Posterior cingulate gyrus (tissue), 11 donors: ENCODE measurements around the gene GRAMD1B.
A peak's percentile ranks its signal among the peaks of the same experiment; 100 is the strongest.

Source experiments
- DNase-seq, 10 donors: peaks; one replicate each; pipeline versions ENCODE4 v3.0.0 to v3.0.0-alpha.2; 2020 to 2021; ENCODE audit warnings: mixed read lengths in 3 of 10
- intact Hi-C: fragments of 100-400 bp; cut with DNase I; formaldehyde crosslinking; loops from one replicate; pipeline ENCODE4 v1.15.1; 2023

The GRAMD1B gene

DNA sequence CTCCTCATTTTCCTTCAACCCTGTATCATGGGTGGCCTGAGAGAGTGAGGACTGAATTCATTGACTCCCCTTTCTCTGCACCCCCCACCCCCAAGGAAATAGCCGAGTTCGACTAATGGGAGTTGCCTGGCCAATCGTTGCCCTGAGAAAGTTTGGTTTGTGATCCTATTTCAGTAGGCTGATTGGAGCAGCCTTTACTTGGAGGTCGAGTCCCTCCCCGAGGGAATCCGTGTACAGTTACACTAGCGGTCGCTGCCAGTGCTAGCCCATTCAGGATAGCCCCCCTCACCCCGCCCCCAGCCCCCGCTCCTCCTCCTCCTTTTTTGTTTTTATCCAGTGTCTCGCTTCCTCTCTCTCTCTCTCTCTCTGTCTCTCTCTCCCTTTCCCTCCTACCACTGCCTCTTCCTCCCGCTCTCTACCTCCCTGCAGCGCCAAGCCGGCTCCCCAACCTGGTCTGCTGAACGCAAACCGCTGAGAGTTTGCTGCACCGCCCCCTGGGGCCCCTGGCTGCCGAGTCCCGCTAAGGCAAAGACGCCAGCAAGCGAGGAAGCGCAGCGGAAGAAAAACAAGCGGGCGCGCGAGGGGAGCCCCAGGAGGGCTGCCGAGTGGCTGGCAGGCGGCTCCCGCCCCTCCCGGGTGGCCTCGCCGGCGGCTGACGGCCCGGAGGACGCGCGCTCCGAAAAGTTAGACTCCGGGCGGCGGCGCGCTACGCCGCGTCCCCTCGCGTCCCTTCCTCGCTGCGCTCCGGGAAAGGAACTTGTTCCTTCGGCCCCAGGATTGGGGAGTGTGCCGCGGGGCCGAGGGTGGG is at the start of gene GRAMD1B:
Gene GRAMD1B (plus strand): TSS at position 357 of the 808 bp plus-strand sequence. CDS start 524 bp downstream, outside the sequence.
- peak in 7 of 10 donors; percentile 17 to 89 (median 24) for DNase-seq
- intact Hi-C loops: no loop called here

DNA sequence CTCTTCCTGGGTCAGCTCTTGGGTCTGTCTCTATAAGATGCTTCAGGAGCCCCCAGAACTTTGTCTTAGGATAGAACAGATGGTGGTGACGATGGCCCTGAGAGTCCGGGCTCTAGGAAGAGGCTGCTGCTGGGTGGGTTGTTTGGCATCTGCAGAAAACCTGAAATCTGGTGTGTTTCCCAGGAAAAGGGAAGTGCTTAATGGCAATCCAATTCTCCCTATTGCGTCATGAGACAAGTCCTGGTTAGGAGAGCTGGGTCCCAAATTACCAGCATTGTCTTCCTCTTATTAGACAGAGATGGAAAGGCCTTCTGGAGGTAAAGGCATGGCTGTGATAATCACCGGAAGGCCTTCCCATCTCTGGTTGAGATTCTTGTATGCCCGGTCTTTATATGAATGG is 48.9 kb upstream of the GRAMD1B start:
- intact Hi-C loops: no loop called here
- DNase-seq: no peak

DNA sequence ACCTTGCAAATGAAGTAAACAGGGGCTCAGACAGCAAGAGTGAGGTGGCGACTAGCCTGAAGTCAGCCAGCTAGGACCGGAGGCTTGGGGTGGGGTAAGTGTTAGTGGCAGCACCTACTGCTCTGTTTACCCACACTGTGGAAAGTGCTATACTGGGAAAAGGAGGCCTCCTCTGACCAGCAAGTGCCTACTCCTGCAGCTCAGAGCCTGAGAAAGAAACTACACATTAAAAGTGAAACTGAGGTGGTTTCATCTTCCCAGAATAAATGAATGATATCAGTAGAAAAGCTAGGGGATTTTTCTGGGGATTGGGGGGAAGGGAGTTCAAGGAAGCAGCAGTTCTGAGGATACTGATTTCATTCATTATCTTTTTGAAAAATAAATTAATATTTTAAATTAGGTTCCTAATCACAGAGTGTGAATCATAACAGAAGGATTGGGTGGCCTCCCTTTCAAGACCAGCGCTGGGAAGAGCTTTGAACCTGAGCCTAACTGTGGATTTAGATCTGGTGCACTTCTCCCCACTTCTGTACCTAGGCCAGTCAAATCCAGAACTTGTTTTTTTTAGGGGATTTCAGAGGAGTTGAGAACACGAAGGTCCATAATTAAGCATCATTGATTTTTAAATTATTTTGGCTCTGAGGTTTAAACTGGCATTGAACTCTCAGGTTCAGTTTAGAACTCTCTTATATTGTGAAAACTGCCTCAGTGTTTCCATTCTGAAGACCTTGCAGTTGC is 48.1 kb upstream of the GRAMD1B start:
- intact Hi-C loops: no loop called here
- no peak for DNase-seq

DNA sequence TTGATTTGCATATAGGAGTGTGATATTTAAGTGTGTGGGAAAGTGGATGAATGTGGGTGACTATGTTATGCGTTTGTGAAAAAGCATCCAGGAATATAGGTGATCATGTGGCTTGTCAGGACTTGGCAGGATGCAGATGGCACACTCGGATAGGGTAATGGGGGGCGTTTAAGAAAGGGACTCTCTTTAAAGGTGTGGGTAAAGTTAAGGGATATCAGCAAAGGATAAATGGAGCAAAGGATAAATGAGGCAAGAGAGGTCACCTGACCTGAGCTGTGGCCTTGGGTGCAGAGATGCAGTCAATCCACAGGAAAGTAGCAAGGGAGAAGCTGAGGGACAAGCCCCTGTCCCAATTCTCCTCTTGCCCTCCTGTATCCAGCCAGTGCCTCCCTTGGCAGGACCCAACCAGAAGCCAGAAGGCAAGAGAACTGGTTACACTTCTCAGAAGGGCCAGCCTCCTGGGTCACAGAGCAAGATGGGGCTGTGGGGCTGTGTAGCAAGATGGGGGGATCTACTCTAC is 47.5 kb upstream of the GRAMD1B start:
- intact Hi-C loops: no loop called here

DNA sequence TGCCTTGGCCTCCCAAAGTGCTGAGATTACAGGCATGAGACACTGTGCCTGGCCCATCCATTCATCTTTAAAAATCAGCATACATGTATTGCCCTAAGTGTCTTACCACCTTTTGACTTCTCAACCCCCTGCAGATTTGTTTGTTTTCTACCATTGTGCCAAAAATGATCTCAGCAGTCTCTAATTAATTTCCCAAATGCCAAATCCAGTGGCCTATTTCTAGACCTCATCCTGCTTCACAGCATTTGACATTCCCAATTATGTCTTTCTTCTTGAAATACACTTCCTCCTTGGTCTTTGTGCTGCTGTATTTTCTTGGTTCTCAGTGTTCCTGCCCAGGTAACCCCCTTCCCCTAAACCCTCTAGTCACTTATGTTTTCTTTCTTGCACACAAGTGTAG is 46.0 kb upstream of the GRAMD1B start:
- intact Hi-C loops: no loop called here

More for the DNA sequence above, 47.5 kb upstream of the GRAMD1B start:
- DNase-seq: no peak

DNA sequence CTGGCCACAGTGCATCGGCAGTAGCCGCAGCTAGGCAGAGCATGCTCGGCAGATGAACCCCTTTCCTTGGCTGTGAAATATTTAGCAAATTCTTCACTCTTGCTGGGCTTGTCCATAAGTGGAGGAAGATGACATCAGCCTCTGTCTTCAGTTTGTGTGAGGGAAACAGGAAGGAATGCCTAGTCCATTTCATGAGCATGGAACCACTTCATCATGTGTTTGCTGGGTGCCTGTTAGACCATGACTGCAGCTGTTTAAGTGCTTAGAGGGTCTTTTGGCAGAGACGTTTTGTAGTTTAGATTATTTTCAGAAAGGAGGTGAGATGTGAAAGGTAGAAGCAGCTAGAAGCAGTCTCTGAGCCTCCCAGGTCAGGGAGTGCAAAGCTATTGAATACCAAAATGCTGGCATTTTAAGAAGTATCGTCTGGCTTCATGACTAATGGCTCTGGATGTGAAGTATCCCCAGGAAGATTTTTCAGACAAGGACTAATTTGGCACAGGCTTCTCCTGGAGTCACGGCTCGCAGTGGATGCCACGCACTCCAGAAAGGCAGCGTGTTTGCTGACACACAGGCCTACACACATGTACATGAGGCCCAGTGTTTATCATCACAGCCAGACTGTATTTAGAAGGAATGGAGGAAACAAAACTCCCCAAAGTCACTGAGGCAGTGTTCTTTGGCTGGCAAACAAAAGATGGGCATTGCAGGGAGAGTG is 43.1 kb upstream of the GRAMD1B start:
- DNase-seq: no peak

More for the DNA sequence above, 46.0 kb upstream of the GRAMD1B start:
- no peak for DNase-seq

DNA sequence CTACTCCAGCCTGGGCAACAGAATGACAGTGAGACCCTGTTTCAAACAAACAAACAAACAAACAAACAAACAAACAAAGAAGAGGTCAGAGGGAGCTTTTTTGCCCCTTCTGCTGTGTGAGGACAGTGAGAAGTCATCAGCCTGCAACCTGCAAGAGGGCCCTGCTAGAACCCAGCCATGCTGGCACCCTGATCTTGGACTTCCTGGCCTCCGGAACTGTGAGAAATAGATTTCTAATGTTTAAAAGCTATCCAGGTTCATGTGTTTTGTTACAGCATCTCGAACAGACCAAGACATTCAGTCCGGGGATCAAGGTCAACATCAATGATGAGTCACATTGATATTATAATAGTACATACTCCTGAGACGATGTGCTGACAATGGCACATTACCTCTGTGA is 41.4 kb upstream of the GRAMD1B start:
- intact Hi-C loops: no loop called here
- DNase-seq: no peak

More for the DNA sequence above, 43.1 kb upstream of the GRAMD1B start:
- intact Hi-C loops: no loop called here

DNA sequence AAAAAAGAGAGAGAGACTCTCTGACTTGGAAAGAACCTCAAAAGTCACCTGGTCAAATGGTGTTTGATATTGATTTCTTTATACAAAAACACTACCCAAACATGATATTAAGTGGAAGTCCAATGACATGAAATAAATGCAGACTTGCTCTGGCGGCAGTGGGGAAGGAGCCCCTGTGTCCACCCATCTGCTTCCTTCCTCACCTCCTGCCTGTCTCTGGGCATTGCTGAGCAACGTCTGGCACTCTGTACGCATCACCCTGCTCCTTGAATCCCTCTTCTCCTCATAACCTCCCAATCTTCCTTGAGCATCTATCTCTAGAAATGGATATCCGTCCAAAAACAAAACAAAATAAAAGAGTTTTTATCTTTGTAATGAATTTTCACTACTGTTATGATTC is 39.9 kb upstream of the GRAMD1B start:
- no peak for DNase-seq
- intact Hi-C loops: no loop called here

DNA sequence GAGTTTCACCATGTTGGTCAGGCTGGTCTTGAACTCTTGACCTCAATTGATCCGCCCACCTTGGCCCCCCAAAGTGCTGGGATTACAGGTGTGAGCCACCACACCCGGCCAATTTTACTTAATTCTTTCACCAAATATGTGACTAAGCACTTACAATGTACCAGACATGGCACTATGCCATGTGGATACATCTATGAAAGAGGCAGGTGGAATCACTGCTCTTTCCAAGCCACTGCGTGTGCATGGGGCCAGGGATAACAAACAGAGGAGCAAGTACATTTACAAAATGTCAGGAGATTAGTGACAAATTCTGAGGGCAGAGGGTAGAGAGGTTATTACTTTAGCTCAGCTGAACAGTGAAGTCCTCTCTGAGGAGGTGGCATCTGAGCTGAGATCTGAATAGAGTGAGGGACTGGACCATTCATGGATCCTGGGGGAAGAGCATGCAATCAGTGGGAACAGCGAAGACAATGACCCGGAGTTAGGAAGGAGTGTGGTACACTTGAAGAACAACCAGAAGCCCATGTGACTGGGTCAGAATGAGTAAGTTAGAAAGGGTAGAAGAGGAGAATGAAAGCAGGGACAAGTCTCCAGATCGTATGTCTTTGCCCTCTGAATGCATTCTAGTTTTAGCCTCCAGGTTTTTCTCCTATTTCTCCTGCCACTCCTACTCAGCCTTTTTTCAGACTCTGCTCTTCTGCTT is 38.3 kb upstream of the GRAMD1B start:
- intact Hi-C loops: no loop called here
- no peak for DNase-seq

DNA sequence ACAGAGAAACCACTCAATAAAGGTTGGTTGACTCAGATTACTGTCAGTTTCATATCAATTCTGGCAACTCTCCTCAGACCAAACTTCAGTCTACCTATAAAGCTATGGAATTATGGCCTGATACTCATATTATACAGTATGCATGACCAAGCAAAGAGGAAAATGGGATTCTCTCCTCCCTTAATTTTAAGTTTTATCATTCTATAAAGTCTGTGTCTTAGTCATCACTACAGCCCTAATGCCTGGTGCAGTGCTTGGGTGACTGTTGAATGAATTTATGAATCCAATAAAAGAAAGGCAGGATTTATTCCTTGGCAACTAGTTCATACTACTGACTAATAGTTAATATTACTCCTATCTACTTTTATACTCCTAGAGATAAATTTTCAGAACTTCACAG is 37.6 kb upstream of the GRAMD1B start:
- no peak for DNase-seq
- intact Hi-C loops: no loop called here

DNA sequence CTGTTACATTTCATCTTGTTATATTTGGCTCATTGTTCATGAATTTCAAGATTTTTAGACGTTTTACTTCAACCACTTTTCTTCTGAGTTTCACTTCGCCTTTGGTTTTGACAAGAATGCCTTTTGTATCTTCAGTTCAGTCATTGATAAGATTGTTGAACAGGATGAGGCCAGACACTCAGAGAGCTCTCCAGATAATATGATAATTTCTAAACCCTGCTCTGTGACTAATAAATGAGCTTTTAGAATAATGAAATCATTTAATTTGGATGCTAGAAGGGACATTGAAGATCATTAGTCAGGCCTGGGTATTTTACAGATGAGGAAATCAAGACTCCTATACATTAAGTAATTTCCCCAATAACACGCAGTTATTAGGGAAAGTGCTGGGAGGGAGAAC is 37.2 kb upstream of the GRAMD1B start:
- DNase-seq: no peak
- intact Hi-C loops: no loop called here

DNA sequence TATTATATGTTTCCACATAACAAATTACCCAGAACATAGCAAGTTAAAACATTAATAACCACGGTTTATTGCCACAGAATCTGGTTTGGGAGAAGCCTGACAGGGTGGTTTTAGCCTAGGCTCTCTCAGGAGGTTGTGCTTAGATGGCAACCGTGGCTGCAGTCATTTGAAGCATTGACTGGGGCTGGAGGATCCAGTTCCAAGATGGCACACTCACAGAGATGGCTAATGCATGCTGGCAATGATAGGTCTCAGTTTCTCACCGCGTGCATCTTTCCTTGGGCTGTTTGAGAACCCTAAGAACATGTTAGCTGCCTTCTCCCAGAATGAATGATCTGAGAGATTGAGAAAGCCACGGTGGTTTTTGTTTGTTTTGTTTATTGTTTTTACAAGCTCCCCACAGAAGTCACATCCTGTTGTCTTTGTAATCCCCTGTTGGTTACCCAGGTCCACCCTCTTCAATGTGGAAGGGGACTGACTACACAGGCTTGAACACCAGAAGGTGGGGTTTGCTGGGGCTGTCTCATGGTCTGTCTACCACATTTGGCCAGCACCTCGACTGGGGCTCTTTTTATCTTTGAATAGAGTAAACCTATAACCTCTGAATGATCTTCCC is 36.6 kb upstream of the GRAMD1B start:
- no peak for DNase-seq
- intact Hi-C loops: no loop called here

DNA sequence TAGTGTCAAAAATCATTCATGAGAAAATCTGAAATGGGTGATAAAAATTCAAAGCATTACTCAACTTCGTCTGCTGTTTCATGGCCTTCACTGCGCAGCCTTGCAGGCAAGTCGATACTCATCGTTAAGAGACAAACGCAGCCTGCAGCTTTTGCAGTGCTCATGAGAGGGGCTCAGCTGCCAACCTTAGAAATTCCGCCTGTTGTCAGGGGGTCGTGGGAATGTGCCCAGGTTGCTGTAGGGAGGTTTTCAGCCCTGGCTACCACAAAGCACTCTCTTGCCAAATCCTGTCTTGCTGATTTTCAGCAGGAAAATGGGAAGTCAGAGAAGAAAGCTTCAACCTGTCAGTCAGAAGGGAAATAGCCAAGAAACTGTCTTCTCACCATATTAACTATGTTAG is 25.4 kb upstream of the GRAMD1B start:
- intact Hi-C loops: no loop called here
- DNase-seq: no peak

DNA sequence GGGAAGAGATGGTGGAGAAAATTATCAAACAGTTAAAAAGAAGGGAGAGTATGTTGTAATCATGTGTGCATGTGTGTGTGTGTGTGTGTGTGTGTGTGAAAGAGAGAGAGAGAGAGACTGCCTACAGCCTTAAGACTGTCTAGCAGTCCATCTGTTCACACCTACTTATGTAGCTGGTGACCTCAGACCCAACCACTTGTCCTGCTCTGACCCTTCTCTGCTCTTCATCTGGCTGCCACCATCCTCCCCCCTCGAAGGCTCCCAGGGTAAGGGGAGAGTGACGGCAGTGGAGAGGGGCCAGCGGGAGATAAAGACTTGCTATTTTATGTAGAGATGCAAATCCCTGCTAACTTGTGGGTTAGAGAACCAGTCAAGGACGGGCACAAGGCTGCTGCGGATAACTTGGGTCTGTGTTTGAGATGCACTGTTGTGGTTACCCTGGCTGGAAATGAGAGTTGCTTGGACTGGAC is 24.9 kb upstream of the GRAMD1B start:
- no peak for DNase-seq
- intact Hi-C loops: no loop called here

DNA sequence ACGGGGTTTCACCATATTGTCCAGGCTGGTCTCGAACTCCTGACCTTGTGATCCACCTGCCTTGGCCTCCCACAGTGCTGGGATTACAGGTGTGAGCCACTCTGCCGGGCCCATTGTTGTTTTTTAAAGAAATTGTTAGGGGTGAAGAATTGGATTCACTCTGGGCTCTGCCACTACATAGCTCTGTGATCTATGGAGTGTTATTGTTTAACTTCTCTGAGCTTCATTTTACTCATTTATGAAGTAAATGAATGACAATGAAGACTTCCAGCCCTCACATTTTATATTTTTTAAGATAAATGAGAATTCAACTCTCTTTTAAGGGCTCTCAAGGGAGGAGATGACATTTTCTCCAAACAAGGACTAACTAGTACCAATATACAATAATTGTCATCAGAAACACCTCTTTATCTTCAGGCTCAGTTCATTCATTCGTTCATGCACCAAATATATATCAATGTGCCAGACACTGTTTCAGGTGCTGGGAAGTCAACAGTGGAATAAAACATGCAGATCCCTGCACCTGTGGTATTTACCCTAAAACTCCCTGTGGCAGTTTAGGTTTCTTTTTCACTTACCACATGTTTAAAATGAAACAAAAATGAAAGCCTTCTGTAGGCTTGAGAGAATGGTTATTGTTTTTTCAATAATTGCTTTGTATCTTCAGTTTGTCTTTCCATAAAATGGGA is 23.5 kb upstream of the GRAMD1B start:
- no peak for DNase-seq
- intact Hi-C loops: loop anchor here (2.0 kb wide), 1 partner anchor 72 kb away; no protein-coding TSS in a partner anchor

DNA sequence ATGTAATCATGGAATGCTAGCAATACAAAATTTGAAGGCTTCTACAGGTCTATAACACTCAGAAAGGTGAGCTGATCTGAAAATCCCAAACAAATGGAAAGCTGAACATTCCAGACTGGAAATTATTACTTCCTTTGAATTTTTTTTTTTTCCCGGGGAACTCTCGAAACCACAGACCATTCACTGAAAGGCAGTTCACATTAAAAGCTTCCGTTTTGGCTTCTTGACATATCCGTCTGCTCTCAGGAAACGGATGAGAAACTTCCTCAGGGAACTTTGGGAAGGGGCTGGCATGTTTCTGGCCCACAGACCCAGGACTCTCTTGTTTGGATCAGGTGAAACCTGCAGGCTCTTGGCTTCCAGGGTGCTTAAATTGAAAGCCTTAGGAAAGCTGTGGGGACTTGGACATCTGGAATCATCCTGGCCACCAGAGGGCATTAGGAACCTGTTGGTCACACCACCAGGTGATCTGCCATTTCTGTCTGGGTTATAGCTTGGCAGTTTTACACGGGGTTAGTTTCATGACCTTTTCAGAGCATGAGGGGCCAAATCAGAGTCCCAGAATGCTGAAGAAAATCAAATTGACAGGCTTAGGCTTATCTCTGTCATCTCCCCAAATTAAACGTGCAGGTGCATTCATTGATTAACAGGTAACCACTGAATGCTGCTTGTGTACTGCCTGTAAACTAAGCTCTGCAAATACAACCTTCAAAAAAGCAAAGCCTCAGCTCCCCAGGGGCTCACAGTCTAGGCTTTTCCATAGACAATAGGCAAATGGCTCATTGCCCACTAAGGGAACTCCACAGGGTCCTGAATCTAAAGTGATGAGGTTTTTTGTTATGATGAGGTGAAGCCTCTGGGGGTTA is 22.7 kb upstream of the GRAMD1B start:
- intact Hi-C loops: loop anchor here (2.0 kb wide), 1 partner anchor 71 kb away; no protein-coding TSS in a partner anchor
- peak in 3 of 10 donors; percentile 19 to 44 (median 37) for DNase-seq

DNA sequence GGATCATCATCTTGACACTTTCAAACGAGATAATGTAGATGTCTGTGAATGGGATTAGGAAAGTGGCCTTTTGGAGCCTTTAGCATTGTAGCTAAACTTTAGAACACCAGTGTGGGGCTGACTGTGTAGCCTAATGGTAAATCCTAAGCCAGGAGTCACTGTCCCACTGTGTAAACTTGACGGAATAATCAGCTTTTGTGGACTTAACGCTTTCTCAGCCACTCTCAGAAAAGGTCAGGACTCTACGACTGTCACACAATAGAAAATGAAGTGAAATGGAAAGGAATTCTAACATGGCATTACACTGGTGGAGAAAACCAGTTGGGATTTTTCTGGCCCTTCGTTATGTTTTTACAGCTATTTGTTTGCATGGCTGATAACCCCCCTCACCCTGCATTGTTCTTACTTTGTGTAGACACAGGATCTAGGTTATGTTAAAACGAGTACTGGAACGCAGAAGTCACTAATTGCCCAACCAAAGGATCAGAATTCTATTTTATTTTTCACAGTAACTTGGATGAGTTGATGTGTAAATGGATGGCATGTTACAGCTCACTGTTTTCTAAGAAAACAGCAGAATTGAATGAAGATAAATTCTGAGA is 22.0 kb upstream of the GRAMD1B start:
- DNase-seq: no peak
- intact Hi-C loops: loop anchor here (2.0 kb wide), 1 partner anchor 71 kb away; no protein-coding TSS in a partner anchor
